Measurements from ENCODE around the gene ERV3-1.

DNA sequence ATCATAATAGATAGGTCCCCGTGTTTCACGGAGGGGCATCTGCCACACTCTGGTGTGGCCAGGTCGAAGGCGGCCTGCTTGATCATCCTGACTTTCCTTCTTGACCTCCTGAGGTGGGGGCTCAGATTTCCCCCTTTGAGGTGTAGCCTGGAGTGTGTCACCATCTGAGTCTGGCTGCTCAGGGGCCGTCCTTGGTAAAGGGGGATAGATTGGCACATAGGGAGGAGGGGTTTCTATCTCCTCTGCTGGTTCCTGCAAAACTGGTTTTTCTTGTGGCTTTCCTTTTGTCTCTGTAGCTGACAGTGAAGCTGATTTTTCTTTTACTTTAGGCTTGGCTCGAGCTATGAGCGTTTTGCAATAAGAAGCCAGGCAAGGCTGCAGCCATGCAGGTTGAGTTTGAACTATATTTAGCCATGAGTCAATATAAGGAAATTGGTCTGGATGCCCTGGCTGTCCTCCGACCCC, 8.5 kb downstream of the ERV3-1 start:
- TF ChIP-seq, protein P1, sequence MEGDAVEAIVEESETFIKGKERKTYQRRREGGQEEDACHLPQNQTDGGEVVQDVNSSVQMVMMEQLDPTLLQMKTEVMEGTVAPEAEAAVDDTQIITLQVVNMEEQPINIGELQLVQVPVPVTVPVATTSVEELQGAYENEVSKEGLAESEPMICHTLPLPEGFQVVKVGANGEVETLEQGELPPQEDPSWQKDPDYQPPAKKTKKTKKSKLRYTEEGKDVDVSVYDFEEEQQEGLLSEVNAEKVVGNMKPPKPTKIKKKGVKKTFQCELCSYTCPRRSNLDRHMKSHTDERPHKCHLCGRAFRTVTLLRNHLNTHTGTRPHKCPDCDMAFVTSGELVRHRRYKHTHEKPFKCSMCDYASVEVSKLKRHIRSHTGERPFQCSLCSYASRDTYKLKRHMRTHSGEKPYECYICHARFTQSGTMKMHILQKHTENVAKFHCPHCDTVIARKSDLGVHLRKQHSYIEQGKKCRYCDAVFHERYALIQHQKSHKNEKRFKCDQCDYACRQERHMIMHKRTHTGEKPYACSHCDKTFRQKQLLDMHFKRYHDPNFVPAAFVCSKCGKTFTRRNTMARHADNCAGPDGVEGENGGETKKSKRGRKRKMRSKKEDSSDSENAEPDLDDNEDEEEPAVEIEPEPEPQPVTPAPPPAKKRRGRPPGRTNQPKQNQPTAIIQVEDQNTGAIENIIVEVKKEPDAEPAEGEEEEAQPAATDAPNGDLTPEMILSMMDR (IDR thresholded peaks at IDR 0.05): no peak
- TF ChIP-seq POLR2A (IDR thresholded peaks at IDR 0.05): no peak

Data from thyroid gland (tissue), 4 donors.